ENCODE measurements around the gene TMEM141.
"Not testable (repeated sequence)": the region's sequence is repeated elsewhere in the genome, so short reads cannot be mapped to it uniquely, and the experiment has no call there.

The TMEM141 gene

GRCh38 chr9:136760424-136760823 lies 30.7 kb upstream of the TMEM141 start:
- no peak overlapping the region for H3K4me3 Mint-ChIP-seq
- peaks cover 9% of the 10 kb centered on the region for H3K9me3 Mint-ChIP-seq
- H3K4me1 Mint-ChIP-seq, result no peaks in the 10 kb centered on the region
- no peaks in the 10 kb centered on the region for H3K36me3 Mint-ChIP-seq
- CTCF ChIA-PET, result interaction anchor here (1.1 to 2.7 kb wide), 5 partner anchors 9 to 274 kb away, joined by 3 to 8 read pairs (median 4); no protein-coding TSS in a partner anchor
- no peak overlapping the region for H3K27ac Mint-ChIP-seq
- DNase-seq, result no peak
- peaks cover 41% of the 10 kb centered on the region for H3K27me3 Mint-ChIP-seq

GRCh38 chr9:136760834-136761544 lies 30.2 kb upstream of the TMEM141 start:
- H3K36me3 Mint-ChIP-seq, H3K4me1 Mint-ChIP-seq, H3K4me3 Mint-ChIP-seq, H3K9me3 Mint-ChIP-seq, H3K27ac Mint-ChIP-seq: not testable (repeated sequence)
- DNase-seq, result peak; percentile 53
- CTCF ChIA-PET, result interaction anchor here (0.8 to 2.7 kb wide), 7 partner anchors 8 to 273 kb away, joined by 3 to 8 read pairs (median 4); no protein-coding TSS in a partner anchor
- H3K27me3 Mint-ChIP-seq, result peaks cover 38% of the 10 kb centered on the region

DNA sequence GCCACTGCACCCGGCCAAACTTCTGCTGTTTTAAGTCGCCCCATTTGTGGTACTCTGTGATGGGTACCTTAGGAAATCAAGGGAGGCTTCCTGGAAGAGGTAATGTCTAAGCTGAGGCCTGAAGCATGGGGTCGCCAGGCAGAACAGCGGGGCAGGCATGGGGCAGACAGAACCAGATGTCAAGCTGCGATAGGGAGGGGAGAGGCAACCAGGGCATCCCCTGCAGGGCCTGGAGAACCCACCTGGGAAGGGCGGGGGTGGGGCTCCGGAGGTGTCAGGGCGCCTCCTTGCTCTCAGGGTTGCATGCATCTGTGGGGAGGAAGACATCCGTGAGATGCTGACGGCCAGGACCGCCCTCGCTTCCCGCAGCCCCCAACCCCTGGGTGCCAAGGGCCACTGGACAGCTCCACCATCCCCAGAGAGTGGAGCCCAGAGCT lies 29.6 kb upstream of the TMEM141 start:
- Mint-ChIP-seq H3K9me3 (no peaks in the 10 kb centered on the region), H3K27ac (no peak overlapping the region), H3K36me3 (no peaks in the 10 kb centered on the region), H3K4me1 (peaks cover 3% of the 10 kb centered on the region), H3K4me3 (no peak overlapping the region), H3K27me3 (peaks cover 38% of the 10 kb centered on the region)
- no peak for DNase-seq
- CTCF ChIA-PET, result interaction anchor here (0.8 to 2.7 kb wide), 5 partner anchors 11 to 273 kb away, joined by 3 to 8 read pairs (median 4); no protein-coding TSS in a partner anchor

GRCh38 chr9:136762221-136762691 lies 28.9 kb upstream of the TMEM141 start:
- Mint-ChIP-seq H3K27ac (no peak overlapping the region), H3K36me3 (no peaks in the 10 kb centered on the region), H3K4me3 (no peak overlapping the region), H3K9me3 (no peaks in the 10 kb centered on the region), H3K27me3 (peaks cover 43% of the 10 kb centered on the region), H3K4me1 (peaks cover 9% of the 10 kb centered on the region)
- DNase-seq, result no peak
- CTCF ChIA-PET, result interaction anchor here (1.6 to 2.7 kb wide), 2 partner anchors 12 to 33 kb away, joined by 5 to 8 read pairs; no protein-coding TSS in a partner anchor

DNA sequence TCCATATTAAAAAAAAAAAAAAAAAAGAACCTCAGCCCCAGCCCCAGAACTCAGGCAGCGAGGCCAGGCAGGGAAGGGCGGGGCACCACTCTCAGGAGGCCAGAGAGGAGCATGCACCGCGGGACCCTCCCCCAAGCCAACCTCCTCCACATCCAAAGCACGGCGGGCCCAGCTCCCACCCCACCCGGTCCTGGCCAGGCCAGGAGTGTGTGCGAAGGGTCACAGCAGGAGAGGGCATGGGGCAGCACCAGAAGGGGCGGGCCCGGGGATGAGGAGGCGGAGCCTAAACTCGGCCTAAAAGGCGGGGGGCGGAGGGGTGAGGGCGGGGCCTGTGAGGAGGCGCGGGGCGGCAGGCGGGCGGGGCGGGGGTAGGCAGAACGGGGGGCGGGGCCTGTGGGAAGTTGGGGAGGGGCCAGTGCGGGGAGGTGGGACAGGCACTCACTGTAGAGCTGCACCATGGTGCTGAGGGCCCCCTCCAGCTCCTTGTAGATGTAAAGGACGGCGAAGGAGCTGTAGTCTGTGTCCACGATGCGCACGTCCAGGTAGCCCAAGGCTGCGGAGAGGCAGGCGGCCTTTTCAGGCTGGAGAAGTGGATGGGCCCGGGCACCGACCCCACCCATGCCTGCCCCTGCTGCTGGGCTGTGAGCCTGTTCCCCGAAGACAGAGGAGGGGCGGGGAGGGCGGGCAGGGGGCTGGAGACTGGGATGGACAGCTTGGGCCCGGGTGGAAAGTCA lies 28.1 kb upstream of the TMEM141 start:
- H3K4me3 Mint-ChIP-seq, result no peak overlapping the region
- CTCF ChIA-PET, result interaction anchor here (2.1 kb wide), 1 partner anchor 15 kb away, joined by 7 read pairs; no protein-coding TSS in a partner anchor
- H3K36me3 Mint-ChIP-seq, result no peaks in the 10 kb centered on the region
- no peaks in the 10 kb centered on the region for H3K9me3 Mint-ChIP-seq
- peaks cover 51% of the 10 kb centered on the region for H3K27me3 Mint-ChIP-seq
- DNase-seq, result peak; percentile 60
- peaks cover 9% of the 10 kb centered on the region for H3K4me1 Mint-ChIP-seq
- no peak overlapping the region for H3K27ac Mint-ChIP-seq

- no peak for DNase-seq
- Mint-ChIP-seq H3K36me3 (no peaks in the 10 kb centered on the region), H3K4me3 (no peak overlapping the region), H3K27me3 (peaks cover 57% of the 10 kb centered on the region), H3K4me1 (peaks cover 9% of the 10 kb centered on the region), H3K9me3 (no peaks in the 10 kb centered on the region), H3K27ac (no peak overlapping the region)
- CTCF ChIA-PET, result interaction anchor here (1.0 to 2.1 kb wide), 2 partner anchors 15 to 24 kb away, joined by 3 to 7 read pairs; no protein-coding TSS in a partner anchor
These were observed 27.5 kb upstream of the TMEM141 start for GRCh38 chr9:136763649-136764035.

- CTCF ChIA-PET, result interaction anchor here (1.0 to 2.1 kb wide), 2 partner anchors 14 to 24 kb away, joined by 3 to 7 read pairs; no protein-coding TSS in a partner anchor
These were observed 26.7 kb upstream of the TMEM141 start, which contains the start of gene LCN15 for GRCh38 chr9:136764301-136764891. LCN15 (minus strand) TSS chr9:136764518; CDS start chr9:136764488, 30 bp downstream.

DNA sequence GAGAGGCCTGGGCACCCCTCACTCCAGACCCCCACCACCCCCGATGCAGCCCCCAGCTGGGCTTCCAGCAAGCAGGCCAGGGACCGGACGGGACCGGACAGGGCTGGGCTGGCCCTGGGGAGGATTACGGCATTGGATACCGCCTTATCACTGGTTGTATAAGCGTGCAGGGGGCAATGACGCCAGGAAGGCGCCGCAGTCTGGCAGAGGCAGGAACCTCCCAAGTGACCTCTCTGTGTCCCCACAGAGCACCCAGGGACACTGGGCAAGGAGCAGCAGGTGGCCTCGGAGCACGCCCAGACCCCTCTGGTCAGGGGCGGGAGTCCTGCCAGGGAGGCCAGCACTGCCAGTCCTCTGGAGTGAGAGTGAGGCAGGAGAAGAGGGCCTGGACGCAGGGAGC lies 26.1 kb upstream of the TMEM141 start:
- no peaks in the 10 kb centered on the region for H3K9me3 Mint-ChIP-seq
- no peak for DNase-seq
- no peak overlapping the region for H3K27ac Mint-ChIP-seq
- H3K27me3 Mint-ChIP-seq, result peaks cover 59% of the 10 kb centered on the region
- no peak overlapping the region for H3K4me3 Mint-ChIP-seq
- CTCF ChIA-PET, result interaction anchor here (2.1 kb wide), 1 partner anchor 13 kb away, joined by 7 read pairs; no protein-coding TSS in a partner anchor
- H3K36me3 Mint-ChIP-seq, result no peaks in the 10 kb centered on the region
- H3K4me1 Mint-ChIP-seq, result peaks cover 9% of the 10 kb centered on the region

More at GRCh38 chr9:136764301-136764891, 26.7 kb upstream of the TMEM141 start, which contains the start of gene LCN15:
- Mint-ChIP-seq H3K36me3 (no peaks in the 10 kb centered on the region), H3K9me3 (no peaks in the 10 kb centered on the region), H3K4me3 (no peak within 1 kb of the TSS), H3K27ac (no peak within 1 kb of the TSS), H3K27me3 (peaks cover 60% of the 10 kb centered on the region), H3K4me1 (peaks cover 9% of the 10 kb centered on the region)
- DNase-seq, result no peak

DNA sequence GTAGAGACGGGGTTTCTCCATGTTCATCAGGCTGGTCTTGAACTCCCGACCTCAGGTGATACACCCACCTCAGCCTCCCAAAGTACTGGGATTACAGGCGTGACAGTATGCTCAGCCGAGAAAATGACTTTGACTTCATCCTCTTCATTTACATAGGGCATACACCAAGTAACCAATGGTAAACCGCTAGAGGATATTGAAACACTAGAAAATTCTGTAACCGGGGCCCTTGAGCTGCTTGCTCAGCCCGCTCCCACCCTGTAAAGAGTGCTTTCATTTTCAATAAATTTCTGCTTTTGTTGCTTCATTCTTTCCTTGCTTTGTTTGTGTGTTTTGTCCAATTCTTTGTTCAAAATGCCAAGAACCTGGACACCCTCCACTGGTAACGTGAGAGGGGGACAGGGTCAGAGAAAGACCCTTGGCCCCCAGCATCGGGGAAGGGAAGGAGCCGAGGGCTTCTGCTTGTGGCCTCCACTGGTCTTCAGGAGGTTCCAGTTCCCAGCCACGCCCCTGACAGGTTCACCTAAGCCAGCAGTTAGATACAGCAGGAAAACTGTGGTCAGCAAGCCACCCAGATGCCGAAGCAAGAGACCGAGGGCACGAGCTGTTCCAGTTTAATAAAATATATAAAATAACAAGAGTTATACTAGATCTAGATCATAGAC lies 25.3 kb upstream of the TMEM141 start:
- not testable (repeated sequence) for DNase-seq, H3K9me3 Mint-ChIP-seq, H3K4me1 Mint-ChIP-seq, H3K4me3 Mint-ChIP-seq, H3K36me3 Mint-ChIP-seq, H3K27ac Mint-ChIP-seq
- peaks cover 61% of the 10 kb centered on the region for H3K27me3 Mint-ChIP-seq
- CTCF ChIA-PET, result interaction anchor here (0.9 to 1.6 kb wide), 5 partner anchors 12 to 330 kb away, joined by 3 to 8 read pairs (median 4); no protein-coding TSS in a partner anchor

DNA sequence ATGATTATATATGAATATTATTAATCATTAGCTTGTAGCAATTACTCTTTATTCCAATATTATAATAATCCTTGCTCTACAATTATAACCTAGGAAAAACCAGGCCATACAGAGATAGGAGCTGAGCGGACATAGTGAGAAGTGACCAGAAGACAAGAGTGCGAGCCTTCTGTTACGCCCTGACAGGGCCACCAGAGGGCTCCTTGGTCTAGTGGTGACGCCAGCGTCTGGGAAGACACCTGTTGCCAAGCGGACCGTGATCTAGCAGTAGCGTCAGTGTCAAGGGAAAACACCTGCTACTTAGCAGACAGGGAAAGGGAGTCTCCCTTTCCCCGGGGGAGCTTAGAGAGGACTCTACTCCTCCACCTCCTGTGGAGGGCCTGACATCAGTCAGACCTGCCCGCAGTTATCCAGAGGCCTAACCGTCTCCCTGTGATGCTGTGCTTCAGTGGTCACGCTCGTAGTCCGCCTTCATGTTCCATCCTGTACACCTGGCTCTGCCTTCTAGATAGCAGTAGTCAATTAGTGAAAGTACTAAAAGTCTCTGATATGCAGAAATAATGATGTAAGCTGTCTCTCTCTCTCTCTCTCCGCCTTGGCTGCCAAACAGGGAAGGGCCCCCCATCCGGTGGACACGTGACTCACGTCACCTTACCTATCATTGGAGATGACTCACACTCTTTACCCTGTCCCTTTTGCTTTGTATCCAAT lies 24.6 kb upstream of the TMEM141 start:
- not testable (repeated sequence) for H3K4me1 Mint-ChIP-seq, H3K36me3 Mint-ChIP-seq, H3K9me3 Mint-ChIP-seq, H3K4me3 Mint-ChIP-seq
- H3K27me3 Mint-ChIP-seq, result peaks cover 60% of the 10 kb centered on the region
- peak; percentile 68 for DNase-seq
- CTCF ChIA-PET, result interaction anchor here (0.9 to 1.8 kb wide), 6 partner anchors 11 to 329 kb away, joined by 3 to 8 read pairs (median 4); no protein-coding TSS in a partner anchor
- peak overlapping the region; percentile 6 for H3K27ac Mint-ChIP-seq

DNA sequence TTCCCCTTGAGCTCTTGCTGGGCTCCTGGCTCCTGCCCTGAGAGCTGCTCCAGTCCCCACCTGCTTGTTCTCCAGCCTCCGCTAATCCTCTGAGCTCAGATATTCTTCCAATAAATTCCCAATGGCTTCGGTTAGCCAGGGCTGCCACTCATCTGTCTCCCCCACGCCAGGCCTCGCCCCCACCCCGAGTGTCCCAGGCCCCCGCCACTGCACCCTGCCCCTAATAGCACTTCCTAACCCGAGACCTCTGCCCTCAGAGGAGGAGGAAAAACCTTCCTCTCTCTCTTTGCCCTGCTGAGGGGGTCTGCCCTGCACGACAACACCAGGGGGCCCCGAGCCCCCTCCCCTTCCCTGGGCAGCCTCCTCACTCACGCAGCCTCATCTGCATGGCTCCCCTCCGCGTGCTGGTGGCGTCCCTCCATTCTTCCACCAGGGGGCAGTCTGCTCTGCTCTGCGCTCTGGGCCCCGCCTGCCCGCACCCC lies 21.4 kb upstream of the TMEM141 start:
- CTCF ChIA-PET, result interaction anchor here (0.7 to 2.8 kb wide), 6 partner anchors 9 to 265 kb away, joined by 3 to 20 read pairs (median 4); no protein-coding TSS in a partner anchor
- peak; percentile 70 for DNase-seq
- H3K4me1 Mint-ChIP-seq, result peaks cover 13% of the 10 kb centered on the region
- no peak overlapping the region for H3K4me3 Mint-ChIP-seq
- peaks cover 59% of the 10 kb centered on the region for H3K27me3 Mint-ChIP-seq
- no peak overlapping the region for H3K27ac Mint-ChIP-seq
- peaks cover 11% of the 10 kb centered on the region for H3K9me3 Mint-ChIP-seq
- no peaks in the 10 kb centered on the region for H3K36me3 Mint-ChIP-seq

DNA sequence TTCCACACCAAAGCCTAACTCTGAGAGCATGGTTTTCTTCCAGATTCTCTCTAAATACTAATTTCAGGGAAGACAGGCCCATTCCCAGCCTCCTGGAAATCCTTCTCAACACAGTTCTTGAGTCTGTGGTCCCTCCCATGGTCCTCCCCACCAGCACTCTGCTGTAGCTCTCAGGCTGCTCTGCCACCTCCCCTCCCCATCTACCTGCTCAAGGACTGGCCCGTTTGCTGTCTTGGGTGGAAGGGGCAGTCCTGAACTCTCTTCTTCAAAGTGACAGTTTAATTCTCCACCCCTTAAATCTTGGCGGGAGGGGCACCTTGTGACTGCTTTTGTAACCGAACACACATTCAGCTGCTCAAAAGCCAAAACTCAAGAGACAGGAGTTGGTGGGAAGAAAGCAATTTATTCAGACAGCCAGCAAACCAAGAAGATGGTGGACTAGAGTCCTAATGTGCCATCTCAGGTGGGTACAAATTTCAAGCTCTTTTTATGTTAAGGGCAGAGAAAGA lies 19.2 kb upstream of the TMEM141 start:
- Mint-ChIP-seq H3K9me3 (peaks cover 11% of the 10 kb centered on the region), H3K4me1 (peaks cover 6% of the 10 kb centered on the region), H3K36me3 (no peaks in the 10 kb centered on the region), H3K27ac (no peak overlapping the region), H3K4me3 (no peak overlapping the region), H3K27me3 (peaks cover 55% of the 10 kb centered on the region)
- CTCF ChIA-PET, result interaction anchor here (2.1 to 2.5 kb wide), 2 partner anchors 16 to 263 kb away, joined by 5 to 8 read pairs; no protein-coding TSS in a partner anchor
- no peak for DNase-seq

All from activated naive CD4-positive, alpha-beta T cell treated with anti-CD3 and anti-CD28 coated beads, Interleukin-2, amount 10 ng/mL, durations not matched to agents 7 days and 5 days (primary cell).